Uterus (tissue), 4 donors: ENCODE results near the gene MYH10. TPM values are rescaled to one million over a fixed set of nuclear protein-coding genes. Genes with fewer than 3 reads are reported as not detected.
"Not testable (repeated sequence)": the region's sequence is repeated elsewhere in the genome, so short reads cannot be mapped to it uniquely, and the experiment has no call there.

Experiments used
- DNase-seq, 2 donors: peaks; one replicate each; pipeline ENCODE4 v3.0.0-alpha.2; 2019 to 2020
- H3K27ac ChIP-seq, 2 donors: fragments of 200-600 bp; sonication (generic); 1 replicate in 1 of 2; 2 replicates in 1 of 2; pipeline ENCODE4 v1.5.1; 2016 to 2018
- H3K27me3 ChIP-seq, 2 donors: fragments of 200-600 bp; sonication (generic); one replicate each; pipeline ENCODE4 v1.5.1; 2018 to 2019; ENCODE audit warnings: control low read depth in 1 of 2
- H3K36me3 ChIP-seq, 2 donors: fragments of 200-600 bp; sonication (generic); one replicate each; pipeline ENCODE4 v1.5.1; 2019; ENCODE audit warnings: control low read depth in 1 of 2
- H3K4me1 ChIP-seq, 2 donors: fragments of 200-600 bp; sonication (generic); one replicate each; pipeline ENCODE4 v1.5.1; 2018 to 2019; ENCODE audit warnings: control low read depth in 1 of 2
- H3K4me3 ChIP-seq, 2 donors: fragments of 200-600 bp; sonication (generic); 1 replicate in 1 of 2; 2 replicates in 1 of 2; pipeline ENCODE4 v1.5.1; 2018 to 2019; ENCODE audit warnings: mild to moderate bottlenecking in 1 of 2
- H3K9me3 ChIP-seq, 2 donors: fragments of 200-600 bp; sonication (generic); one replicate each; pipeline ENCODE4 v1.5.1; 2019; ENCODE audit warnings: control low read depth in 1 of 2
- CTCF ChIP-seq, 4 experiments: fragments of 200-600 bp in 2 of 4; fragments of 450-650 bp in 2 of 4; sonication (generic) in 2 of 4; IDR thresholded peaks; one replicate each; pipeline ENCODE4 v1.5.1; 2016 to 2019; ENCODE audit warnings: antibody characterized with exemption in 4 of 4, mild to moderate bottlenecking in 2 of 4, moderate library complexity in 1 of 4
- POLR2A ChIP-seq, 2 donors: fragments of 450-650 bp; IDR thresholded peaks; one replicate each; pipeline ENCODE4 v1.6.1; 2016; ENCODE audit warnings: antibody characterized with exemption in 2 of 2, mild to moderate bottlenecking in 1 of 2, moderate library complexity in 1 of 2
- intact Hi-C: fragments of 100-400 bp; cut with DNase I; formaldehyde crosslinking; loops from one replicate; pipeline ENCODE4 v1.15.1; 2023; ENCODE audit warnings: low total_unique reads
- total RNA-seq, 4 donors: library from RNA; depleted of rRNA in 3 of 4; stranded (reverse); fragments of >200 nt in 3 of 4; gene quantifications; one replicate each; pipeline versions ENCODE4 v1.1.0 to v1.2.4, GENCODE V29; 2014 to 2023
- donor health status: DM: yes; HTN: yes; CAD: no.

The MYH10 gene
- total RNA-seq, 4 donors from 2014 or later = 39.1 to 229 (median 65.0) TPM

GRCh38 chr17:8664456-8665126 is 34.1 kb upstream of the MYH10 start:
- Histone ChIP-seq H3K36me3 (no peaks in the 10 kb centered on the region), H3K4me3 (no peak overlapping the region), H3K4me1 (no peaks in the 10 kb centered on the region), H3K9me3 (no peaks in the 10 kb centered on the region), H3K27me3 (no peaks in the 10 kb centered on the region), H3K27ac (no peak overlapping the region)
- intact Hi-C loops = no loop called here
- TF ChIP-seq CTCF (IDR thresholded peaks at IDR 0.05) = no peak
- TF ChIP-seq POLR2A (IDR thresholded peaks at IDR 0.05) = no peak
- no peak for DNase-seq

DNA sequence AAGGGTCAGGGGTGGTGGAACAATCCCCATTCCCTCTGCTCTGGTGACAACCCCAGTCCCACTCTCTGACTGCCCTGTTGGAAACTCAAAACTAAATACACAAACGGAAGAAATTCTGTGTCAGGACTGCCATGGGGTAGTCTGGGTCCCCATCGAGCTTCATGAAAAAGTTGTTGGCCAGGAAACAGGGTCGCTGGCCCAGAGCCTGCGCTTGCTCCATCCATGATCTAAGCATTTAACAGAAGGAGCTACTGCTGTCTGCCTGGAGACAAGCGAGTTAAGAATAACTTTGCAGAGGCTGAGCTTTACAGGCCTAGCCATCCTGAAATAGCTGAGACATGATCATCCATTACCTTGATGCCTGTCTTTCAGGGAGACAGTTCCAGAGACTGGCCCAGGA is 32.4 kb upstream of the MYH10 start:
- peak overlapping the region in 1 of 2 donors; percentile 27 for H3K27ac ChIP-seq
- no peaks in the 10 kb centered on the region for H3K27me3 ChIP-seq
- no peak for DNase-seq
- no peak for TF ChIP-seq CTCF (IDR thresholded peaks at IDR 0.05)
- no peak for TF ChIP-seq POLR2A (IDR thresholded peaks at IDR 0.05)
- H3K9me3 ChIP-seq = no peaks in the 10 kb centered on the region
- H3K4me3 ChIP-seq = no peak overlapping the region
- no peaks in the 10 kb centered on the region for H3K4me1 ChIP-seq
- intact Hi-C loops = no loop called here
- H3K36me3 ChIP-seq = no peaks in the 10 kb centered on the region

- Histone ChIP-seq H3K27me3 (no peaks in the 10 kb centered on the region), H3K4me1 (no peaks in the 10 kb centered on the region), H3K36me3 (no peaks in the 10 kb centered on the region), H3K4me3 (no peak overlapping the region), H3K9me3 (no peaks in the 10 kb centered on the region), H3K27ac (no peak overlapping the region)
- intact Hi-C loops = no loop called here
- DNase-seq = no peak
- TF ChIP-seq POLR2A (IDR thresholded peaks at IDR 0.05) (no peak), CTCF (IDR thresholded peaks at IDR 0.05) (no peak)
Measured at GRCh38 chr17:8662076-8662831, 31.7 kb upstream of the MYH10 start.

GRCh38 chr17:8660709-8661108 is 30.2 kb upstream of the MYH10 start:
- intact Hi-C loops, H3K4me3 ChIP-seq, H3K27me3 ChIP-seq, H3K27ac ChIP-seq, H3K4me1 ChIP-seq, DNase-seq, H3K9me3 ChIP-seq, H3K36me3 ChIP-seq: not testable (repeated sequence)

DNA sequence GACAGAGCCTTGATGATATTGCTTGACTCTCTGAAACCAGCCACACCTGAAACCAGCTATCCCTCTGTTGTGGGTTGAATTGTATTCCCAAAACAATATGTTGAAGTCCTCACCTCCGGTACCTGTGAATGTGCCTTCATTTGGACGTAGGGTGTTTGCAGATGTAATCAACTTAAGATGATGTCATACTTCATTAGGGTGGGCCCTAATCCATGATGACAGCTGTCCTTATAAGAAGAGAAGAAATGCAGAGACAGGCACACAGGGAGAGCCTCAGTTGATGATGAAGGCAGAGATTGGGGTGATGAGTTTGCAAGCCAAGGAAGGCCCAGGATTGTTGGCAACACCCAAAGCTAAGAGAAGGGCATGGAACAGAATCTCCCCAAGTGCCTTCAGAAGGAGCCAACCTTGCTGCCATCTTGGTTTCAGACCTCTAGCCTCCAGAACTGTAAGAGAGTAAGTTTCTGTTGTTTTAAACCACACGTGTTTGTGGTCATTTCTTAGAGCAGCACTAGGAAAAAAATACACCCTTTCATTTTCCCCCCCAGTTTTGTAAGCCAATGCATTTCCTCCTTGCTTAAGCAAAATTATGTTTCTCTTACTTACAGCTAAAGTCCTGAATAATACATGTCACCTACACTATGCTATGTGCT is 29.4 kb upstream of the MYH10 start:
- Histone ChIP-seq H3K36me3 (no peaks in the 10 kb centered on the region), H3K4me1 (no peaks in the 10 kb centered on the region), H3K4me3 (no peak overlapping the region), H3K9me3 (no peaks in the 10 kb centered on the region), H3K27me3 (no peaks in the 10 kb centered on the region), H3K27ac (no peak overlapping the region)
- intact Hi-C loops = no loop called here
- TF ChIP-seq CTCF (IDR thresholded peaks at IDR 0.05) = no peak
- TF ChIP-seq POLR2A (IDR thresholded peaks at IDR 0.05) = no peak
- DNase-seq = no peak
